Renal pelvis (tissue), 4 donors: ENCODE results near the gene HOXD8. TPM values are rescaled to one million over a fixed set of nuclear protein-coding genes. Genes with fewer than 3 reads are reported as not detected.

Experiments
- DNase-seq: peaks from one replicate; pipeline ENCODE4 v3.0.0-alpha.2; 2013
- polyA plus RNA-seq, 3 donors: library from polyadenylated mRNA; unstranded; fragments of 120-200 nt; gene quantifications; one replicate each; pipeline ENCODE4 v1.2.1, GENCODE V29; 2013; ENCODE audit not compliant: insufficient read length in 3 of 3

The HOXD8 gene
- polyA plus RNA-seq, 3 donors: 171 to 182 (median 181) TPM

DNA sequence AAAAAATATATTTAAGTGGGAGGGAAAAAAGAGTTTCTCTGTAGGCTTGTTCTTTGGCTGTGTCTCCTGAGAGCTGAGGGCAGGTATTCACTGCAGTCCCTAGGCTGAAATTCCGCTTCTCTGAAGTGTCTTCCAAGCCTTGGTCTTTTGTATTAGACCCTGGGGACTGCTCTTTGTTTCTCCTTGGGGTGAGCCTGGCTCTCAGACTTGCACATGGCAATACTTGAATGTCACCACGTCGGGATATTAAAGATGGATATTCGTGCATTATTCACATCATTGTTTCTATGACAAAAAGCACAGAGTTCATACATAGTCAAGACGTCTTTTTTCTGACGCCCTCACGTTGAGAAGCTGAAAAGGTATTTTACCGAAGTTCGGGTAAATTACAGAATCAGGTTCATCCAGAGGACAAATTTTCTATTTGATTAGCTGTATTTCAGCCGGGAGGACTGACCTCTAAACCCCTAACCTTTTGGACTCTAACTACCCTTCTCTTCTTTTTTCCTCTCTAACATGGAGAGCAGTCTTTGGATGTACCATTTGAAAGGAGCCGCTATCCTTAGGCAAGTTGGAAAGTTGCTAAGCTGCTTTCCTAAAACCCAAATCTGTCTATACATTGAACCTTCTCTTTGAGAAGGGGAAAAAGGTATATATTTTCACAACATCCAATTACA is 25.2 kb downstream of the HOXD8 start:
- no peak for DNase-seq

DNA sequence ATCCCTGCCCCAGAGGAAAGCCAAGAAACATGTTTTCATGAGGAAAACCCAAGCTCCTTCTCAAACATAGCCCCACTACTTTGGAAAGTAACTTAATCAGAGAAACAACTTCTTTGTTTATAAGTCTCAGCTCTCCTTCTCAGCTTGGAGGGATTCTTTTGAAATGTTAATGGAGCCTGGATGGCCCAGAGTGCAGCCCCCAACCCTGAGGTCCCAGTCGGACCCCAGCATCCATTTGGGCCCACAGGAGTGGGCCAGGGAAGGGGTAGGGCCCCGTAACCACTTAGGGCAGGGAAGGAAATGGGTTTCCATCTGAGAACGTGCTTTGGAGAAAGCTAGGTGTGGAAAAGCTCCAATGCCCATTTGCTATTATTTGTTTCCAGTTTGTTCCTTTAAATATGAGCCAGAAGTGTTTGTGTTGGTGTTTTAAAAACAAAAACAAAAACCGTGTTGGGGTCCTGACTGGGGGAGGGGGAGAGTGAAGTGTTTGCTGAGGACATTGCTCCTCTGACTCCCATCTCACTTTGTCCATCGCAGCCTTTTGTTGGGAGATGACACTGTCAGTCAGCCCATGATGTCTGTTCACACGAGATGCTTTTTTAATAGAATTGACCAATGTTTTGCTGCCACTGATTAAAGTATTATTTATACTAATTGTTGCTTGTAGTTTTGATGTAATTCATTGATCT is 26.0 kb downstream of the HOXD8 start:
- DNase-seq: no peak

DNA sequence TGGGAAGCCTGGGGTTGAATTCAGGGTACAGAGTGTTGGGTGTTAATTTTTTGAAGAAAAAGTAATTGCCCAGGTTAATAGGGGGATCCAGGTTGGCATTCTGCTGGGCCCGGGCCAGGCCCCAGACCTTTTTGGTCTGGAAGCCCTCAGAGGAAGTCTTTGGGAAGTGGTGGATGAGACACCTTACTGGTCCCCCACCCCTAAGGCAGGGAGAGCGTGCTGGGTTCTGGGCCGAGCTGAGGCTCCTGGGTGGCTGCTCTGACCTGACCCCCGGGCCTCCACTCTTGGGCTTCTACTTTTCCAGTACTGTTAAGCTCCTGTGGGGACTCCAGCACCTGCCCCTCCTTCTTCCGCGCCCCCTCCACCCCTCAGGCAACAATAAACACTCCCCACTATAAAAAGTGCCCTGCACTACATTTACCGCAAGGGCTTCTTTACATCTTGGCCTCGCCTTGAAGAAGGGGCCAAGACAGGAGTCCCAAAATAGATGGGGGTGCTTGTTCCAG is 26.8 kb downstream of the HOXD8 start:
- DNase-seq: no peak

DNA sequence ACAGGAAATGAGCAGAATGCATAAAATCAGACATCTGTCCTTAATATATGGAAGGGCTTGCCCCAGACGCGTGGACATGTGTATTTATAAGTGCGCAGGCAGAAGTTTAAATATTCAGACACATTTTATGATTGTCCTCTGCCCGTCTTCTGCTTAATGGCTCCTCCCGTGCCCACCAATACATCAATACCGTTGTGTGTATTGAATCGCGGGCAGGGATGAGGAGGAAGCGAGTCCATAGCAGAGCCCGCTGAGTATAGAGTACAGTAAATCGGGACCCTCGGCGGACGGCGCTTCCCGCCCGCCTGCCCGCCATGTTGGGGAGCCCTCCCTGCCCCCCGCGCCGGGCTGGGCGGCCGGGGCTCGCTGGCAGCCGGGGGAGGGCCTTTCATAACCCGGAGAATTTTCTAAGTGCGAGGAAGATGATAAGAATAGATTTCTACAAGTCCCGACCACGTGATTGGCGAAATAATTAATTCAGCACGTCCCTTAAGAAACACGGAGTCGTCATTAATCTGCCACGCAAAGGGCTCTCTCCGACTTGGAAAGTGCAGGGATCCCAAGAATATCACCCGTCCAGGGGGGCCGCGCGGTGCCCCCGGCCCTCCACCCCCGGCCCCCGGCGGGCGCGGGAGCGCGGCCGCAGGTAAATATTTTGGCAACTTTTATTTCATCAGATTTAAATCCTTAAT is 27.4 kb downstream of the HOXD8 start, which contains the start of gene HOXD3:
HOXD3 (plus strand) TSS at position 501 of the 692 bp plus-strand sequence. CDS start 11,808 bp downstream, outside the sequence.
- no peak for DNase-seq

DNA sequence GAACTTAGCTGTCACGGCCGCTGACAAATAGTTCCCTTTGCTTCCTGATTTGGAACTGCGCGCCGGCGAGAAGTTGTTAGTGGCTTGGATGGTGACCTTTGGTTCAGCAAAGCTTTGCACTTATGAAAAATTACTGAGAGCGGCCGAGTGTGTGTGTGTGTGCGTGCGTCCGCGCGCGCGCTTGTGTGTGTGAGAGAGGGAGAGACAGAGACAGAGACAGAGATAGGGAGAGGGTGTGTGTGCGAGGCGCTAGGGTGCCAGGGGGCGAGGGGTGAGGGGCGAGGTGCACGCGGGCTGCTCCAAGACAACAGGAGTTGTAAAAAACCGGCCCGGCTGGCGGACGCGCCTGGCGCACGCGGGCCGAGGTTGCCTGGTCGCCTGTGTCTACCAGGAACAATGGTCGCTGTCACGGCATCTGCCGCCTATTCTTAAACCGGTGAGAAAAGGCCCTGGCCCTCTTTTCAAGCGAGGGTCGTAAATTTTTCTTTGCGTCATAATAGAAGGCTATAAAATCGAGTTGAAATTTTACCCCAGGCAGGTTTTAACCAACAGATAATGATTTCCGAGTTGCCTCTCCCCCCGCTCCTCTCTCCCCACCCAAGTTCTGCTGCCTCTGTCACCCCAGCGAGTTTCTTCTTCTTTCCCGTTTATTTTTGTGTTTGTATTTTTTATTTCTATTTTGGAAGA is 28.1 kb downstream of the HOXD8 start:
- DNase-seq: no peak

DNA sequence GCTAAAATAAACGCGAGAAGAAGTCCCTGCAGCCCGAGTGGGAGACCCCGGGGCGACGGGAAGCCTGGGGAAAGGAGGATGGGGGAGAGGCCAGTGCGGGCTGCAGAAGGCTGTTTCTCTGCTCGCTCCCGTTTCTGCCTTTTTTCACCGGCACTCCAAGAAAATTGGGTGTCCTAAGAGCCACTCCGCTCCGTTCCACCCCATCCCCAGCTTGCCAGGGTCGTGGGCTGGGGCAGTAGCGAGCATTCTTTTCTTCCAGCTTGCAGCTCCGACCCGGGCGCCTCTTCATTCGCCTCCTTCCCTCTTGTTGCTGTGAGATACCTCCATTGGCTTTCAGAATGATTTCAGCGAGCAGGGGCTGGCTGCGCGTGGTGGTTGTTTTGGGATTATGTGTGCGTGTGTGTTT is 28.7 kb downstream of the HOXD8 start:
- no peak for DNase-seq

DNA sequence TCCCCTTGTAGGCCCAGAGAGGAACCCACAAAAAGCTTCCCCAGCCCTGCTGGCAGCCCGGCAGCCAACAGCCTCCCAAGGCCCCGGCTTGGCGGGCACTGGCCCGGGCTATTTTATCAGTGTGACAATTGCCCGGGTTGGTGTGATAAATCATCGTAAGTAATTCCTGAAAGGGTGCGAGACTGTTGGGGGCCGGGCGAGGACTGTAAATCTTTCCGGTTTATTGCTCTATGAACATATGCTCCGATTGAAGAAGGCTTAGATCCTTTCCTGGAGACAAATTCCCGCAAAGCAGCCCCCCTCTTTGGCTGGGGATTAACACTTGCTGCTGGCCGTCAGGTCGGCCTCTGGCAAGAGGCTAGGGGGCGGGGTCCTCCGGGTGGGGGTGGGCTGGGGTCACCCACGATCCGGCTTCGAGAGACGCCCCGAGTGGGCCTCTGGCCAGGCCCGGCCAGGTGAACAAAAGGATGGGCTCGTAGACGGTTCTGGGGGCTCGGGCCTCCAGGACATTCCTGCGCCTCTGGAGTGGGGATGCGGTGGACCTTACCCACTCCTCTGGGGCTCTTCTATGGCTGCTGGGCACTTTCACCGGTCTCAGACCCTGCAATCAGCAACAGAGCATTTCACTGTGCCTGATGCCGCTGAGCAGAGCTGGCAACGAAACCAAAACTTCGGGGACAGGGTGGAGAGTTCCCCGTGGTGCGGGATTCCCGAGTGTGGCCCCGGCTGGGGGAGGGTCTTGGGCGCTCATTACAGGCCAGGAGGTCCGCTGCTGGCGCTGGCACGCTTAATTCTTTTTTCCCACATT is 29.6 kb downstream of the HOXD8 start:
- DNase-seq: peak; percentile 86

DNA sequence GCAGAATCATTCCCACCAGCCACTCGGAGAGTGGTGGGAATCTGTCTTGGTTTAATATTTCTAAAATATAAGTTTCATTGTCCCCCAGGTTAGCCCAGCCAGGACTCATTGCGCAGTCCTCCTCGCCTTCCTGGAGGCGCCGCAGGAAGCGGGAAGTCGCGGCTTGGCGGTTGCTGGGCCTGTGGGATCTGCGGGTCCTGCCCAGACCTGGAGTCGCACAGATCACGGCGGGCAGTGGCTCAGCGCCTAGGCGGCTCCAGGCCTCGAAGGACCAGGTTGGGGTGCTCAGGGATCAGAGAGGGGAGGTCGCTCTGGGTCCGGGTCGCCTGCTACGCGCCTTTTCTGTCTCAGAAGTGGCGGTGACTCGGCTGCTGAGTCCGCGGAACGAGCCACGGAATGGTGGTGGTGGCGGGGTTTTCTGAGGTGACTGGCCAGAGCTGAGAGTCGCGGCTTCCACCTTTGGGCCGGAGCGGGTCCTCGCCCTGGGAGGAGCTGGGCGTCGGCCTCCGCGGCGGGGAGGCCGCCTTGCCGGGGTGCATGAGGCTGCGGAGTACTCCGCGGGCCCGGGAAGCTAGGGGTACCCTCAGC is 30.3 kb downstream of the HOXD8 start:
- no peak for DNase-seq

DNA sequence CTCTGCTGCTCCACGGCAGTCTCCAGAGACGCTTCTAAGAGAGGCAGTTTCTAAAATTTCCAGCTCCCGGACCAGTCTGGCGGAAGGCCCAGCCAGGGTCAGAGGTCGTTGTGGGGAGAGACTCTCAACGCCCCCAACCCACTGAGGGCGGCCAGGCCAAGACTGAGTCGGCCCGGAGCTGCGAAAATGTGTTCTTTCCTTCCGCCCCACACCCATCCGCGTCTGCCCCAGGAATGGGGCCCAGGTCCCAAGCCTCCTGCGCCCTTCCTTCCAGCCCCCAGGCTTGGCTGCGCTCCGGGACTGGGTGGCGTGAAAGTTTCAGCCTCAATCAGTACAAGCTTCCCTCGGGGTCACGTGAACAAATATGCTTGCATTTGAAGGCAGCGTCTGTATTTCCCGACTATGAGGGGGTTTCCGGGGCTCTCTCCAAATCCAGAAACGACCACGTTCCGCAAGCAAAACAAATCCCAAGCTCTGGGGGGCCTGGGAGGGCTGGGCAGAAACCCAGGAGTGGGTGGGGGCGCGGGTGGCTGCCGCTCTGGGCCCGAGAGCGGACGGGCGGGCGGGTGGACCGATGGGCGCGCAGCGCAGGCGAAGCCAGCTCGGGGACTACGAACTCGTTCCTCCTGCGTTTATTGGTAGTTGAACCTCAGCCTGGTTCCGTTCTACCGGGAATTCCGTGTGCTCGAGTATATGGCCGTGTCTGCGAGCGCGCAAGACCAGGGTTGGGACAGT is 30.9 kb downstream of the HOXD8 start:
- no peak for DNase-seq

DNA sequence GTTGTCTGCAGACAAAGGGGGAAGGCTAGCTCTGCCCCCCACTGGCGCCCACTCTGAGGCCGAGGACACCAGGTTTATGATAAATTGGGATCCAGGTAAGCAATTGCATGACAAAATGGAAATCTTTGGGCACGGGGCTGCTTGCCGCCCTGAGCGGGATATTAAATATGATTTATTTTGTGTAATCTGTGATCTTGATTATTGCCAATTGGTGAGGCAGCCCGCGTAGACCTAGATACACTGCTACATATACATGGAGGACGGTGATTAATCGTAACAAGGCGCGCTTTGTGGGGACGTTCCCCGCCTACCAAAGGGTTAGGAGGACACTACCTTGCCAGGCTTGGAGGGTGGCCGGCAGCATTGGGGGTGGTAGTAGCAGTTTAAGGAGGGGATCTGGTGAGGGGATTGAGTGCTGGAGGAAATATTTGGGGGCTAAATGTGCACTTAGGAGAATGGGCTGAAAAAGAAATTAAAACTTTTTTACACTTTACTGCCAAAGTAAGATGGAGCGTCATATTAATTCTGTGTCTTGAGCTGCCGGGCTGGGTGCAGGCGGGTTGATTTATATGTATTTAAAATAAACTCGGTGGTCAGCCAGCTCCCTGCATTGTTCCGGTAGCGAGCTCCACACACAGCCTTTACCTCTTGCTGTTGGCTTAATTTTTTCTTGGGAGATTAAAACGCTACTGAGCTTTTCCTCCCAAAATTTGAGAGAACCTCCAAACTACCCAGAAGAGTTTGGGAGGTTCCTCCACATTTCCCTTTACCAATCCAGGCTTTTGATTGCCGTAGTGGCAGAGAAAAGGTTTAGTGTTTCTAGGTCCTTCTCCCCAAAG is 31.7 kb downstream of the HOXD8 start:
- DNase-seq: no peak

DNA sequence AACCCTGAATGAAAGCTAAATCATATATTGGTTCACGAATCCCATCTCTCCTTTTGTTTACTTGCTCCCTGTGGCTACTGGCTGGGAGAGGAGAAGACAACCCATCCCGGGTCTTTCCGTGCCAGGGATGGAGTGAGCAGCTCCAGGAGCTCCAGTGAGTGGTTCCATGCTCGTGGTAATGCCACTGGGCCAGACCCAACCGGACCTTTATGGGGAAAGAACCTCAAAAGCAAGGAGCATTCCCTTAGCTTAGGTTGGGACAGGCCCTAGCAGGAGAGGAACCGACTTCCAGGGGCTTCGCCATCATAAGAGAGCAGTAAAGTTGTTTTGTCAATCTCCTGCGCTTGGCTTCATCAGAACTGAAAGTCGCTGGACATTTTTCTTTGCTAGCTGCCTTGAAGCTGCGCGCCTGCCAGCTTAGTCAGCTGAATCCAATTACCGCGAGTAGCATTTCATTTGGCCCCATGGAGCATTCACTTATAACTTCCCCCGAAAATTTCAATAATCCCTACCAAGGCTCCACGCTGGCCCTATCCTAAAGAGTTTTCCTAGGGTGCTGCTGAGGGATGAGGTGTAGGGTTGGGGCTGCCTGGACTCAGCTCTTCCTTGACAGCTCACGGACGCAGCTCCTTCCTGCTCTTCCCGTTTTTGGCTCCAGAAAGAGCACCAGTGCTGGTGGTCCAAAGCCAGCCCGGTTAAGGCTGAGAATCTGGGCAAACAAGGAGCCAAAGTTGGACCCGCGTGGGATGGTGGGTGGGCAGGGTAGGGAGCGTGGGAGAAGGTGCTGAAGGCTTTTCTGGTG is 32.5 kb downstream of the HOXD8 start:
- no peak for DNase-seq

DNA sequence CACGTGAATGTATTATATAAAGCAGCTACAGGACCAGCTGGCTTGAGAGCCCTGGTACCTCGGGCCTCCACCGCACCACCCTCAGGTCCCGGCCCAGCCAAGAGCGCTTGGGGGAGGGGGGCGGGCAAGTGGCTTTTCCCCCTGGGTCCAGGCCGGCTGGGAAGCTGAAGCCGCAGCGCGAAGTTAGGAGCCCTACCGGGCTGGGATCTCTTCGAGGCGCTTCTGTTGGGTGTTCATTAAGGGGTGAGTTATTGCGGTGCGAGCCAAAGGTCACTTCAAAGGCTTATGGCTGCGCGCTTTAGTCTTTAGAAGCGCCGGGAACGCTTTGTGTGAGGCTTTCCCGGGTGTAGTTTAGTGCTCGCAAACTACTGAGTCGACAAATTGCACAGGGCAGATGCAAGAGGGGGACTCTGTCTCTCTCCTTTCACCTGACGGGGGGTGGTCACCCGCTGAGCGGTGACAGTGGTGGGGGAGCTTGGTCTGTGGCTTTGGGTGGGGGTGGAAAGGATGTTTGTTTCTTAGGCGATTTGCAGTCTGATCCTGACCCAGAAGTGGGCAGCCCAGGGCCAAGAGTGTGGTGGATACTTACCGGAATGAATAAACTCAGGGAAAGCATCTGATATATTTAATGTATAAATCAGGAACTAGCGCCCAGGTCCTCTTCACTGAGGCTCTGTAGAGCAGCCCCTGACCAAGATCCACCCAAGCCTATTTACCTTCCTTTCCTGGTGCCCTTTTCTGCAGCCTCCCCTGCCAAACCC is 33.6 kb downstream of the HOXD8 start:
- peak; percentile 92 for DNase-seq

DNA sequence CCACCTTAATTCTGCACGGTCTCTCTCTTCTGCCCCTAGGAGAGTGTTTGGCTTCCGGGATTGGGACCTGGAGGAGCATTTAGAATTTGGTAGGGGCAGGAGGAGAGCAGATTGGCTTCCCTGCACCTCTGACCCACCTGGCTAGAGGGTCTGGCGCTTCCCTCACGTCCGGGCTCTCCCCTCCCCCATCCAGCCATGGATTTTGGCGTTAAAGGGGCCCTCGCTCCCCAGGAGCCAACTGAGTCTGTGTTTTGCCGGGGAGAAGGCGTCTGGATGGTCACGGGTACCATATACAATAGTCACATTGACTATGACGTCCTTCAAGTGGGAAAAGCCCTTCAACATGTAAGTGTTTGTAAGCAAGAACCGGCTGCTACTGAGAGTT is 34.2 kb downstream of the HOXD8 start:
- DNase-seq: no peak

DNA sequence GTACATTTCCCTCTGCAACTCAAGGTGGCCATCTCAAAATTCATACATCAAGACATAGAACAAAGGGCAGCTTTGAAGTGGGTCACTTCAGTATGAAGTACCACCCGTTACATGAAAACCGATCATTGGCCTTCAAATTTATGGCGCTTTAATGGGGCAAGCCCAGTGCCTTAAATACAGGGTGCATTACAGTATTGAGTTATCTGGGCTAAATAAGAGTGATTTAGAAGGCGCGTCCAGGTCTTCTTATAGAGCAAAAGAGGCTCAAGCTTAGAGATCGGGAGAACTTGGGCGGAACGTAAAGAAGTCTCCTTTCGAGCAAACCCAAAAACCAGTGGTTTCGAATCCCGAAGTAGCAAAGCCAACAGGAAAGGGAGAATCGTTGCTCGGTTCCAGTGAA is 34.7 kb downstream of the HOXD8 start:
- DNase-seq: no peak

DNA sequence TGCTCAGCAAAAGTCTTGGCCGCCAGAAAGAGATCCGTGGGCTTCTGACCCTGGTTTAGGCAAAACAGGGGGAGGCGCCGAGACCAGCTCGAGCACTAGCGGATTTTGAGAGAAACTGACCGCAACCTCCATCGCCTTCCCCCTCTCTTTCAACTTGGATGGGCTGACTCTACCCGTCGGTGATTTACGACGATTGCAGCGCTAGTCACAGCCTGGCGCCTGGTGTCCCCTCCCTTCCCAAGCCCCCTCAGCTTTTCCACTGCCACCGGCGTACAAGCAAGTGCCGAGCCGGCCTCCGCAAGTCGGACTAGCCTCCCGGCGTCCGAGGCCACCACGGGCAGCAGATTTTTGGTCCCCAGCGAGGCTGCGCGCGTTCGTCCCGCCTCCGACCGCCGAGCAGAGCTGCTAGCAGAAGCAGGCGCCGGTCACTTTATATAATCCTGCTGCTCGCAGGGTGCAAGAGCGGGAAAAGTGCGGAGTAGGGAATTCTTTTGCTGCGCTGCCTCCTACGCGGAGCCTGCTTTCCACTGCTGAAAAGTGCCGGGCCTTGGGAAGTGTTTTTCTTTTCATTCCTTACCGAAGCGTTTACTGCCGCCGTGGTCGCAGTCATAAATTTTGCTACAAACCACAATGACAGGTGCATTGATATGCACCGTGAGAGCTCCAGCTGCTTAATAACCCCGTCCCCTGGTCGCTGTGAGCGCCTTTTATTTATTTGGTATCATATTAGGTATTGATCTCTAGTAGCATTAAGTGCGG is 35.3 kb downstream of the HOXD8 start:
- DNase-seq: no peak

DNA sequence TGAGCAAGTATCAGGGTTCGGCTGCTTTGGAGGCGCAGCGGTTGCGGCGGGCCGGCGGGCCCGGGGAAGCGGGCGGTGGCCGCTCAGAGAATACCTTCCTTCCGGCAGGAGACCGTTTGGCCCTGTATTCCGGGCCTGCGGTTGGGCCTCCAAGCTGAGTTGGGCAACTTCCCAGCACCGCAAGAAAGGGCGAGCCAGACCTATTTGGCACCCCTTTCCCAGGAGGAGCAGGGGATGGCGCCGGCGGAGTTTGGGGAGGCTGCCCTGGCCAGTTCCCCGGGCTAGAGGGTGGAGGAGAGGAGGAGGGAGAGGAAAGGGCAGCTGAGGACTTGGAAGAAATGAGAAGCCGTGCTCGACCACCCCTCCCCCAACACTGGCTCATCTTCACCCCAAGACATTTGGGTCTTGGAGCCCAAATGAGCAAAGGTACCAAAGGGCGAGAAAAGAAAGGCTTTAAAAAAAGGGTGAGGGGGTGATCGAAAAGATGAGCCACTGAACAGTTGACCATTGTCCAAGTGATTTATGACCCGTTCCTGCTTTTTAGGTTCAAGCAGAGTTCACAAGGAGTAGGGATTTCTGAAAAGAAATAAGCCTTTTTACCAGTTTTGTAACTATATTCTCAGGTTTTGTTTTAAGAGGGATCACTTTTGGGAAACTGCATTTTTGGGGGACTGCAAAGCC is 36.0 kb downstream of the HOXD8 start:
- no peak for DNase-seq
